Activated T-cell treated with anti-CD3 and anti-CD28 coated beads, Interleukin-2, amount 50 U/mL, for 72 hours (primary cell): ENCODE results near the gene KRT7. TPM values are rescaled to one million over a fixed set of nuclear protein-coding genes. Genes with fewer than 3 reads are reported as not detected.
A peak's percentile ranks its signal among the peaks of the same experiment; 100 is the strongest.

Source experiments
- ATAC-seq, 2 donors: fragments of 150-1000 bp; cut with Tn5 transposase; replicated peaks in 1 of 2; 2 replicates each; pipeline ENCODE4 v1.10.0; 2021; ENCODE audit warnings: moderate library complexity in 2 of 2, mild to moderate bottlenecking in 1 of 2
- DNase-seq, 2 donors: peaks; one replicate each; pipeline ENCODE4 v3.0.0; 2021 to 2022; ENCODE audit warnings: mixed read lengths in 1 of 2
- H3K27ac Mint-ChIP-seq: one replicate; pipeline ENCODE4 v1.8.0; 2022; ENCODE audit warnings: mild to moderate bottlenecking, moderate library complexity, mixed read lengths
- H3K27me3 Mint-ChIP-seq: one replicate; pipeline ENCODE4 v1.8.0; 2022; ENCODE audit warnings: low read depth, mixed read lengths
- H3K36me3 Mint-ChIP-seq, 2 donors: one replicate each; pipeline ENCODE4 v1.8.0; 2022; ENCODE audit warnings: mixed read lengths in 2 of 2, mild to moderate bottlenecking in 1 of 2; ENCODE audit not compliant: insufficient read depth in 2 of 2
- H3K4me1 Mint-ChIP-seq: one replicate; pipeline ENCODE4 v1.8.0; 2022; ENCODE audit warnings: low read depth, mixed read lengths
- H3K4me3 Mint-ChIP-seq, 2 donors: one replicate each; pipeline ENCODE4 v1.8.0; 2022; ENCODE audit warnings: mild to moderate bottlenecking in 2 of 2, mixed read lengths in 2 of 2, moderate library complexity in 2 of 2
- H3K9me3 Mint-ChIP-seq, 2 donors: one replicate each; pipeline ENCODE4 v1.8.0; 2022; ENCODE audit warnings: mixed read lengths in 2 of 2
- total RNA-seq, 2 donors: library from RNA; stranded (reverse); gene quantifications; one replicate each; pipeline ENCODE4 v1.2.3, GENCODE V29; 2022

Gene KRT7
- total RNA-seq, 2 donors from 2014 or later = 23.1 to 25.4 TPM

DNA sequence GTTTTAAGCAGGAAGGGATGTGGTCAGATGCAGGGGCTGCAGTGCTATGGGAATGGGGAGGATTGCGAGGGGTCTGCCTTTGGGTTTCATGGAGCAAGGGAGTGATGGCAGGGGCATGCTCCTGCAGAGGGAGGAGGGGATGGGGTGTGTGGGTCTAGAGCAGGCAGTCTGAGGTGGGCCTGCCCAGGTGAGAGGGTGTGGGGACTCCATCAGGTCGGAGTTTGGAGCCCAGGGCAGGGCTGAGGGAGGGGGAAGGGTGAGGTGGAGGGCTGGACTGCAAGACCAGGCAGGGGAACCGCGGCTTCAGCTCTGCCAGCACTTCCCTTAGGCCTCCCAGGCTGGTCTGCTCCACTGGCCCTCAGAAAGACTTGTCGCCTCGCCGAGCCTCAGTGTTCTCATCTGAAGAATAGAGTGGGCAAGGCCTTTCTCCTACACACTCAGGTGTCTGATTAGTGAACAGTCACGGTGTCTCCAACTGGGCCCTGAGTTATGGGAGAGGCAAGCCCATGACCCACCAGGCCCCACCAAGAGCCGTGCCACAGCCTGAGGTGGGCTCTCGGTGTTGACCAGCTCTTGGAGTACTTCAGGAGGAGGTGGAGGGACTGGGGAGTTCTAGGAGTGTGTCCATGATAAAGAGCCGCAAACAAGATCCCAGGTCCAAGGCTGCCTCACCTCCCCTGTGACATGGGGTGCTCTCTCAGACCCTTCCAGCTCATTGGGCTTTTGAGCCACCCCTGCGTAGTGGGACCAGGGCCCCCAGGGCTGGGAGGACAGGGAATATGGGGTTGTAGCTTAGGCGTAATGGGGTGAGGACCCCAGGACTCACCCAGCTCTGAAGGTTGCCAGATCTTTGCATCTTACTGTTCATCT lies 21.1 kb upstream of the KRT7 start:
- Mint-ChIP-seq H3K36me3 (no peaks in the 10 kb centered on the region), H3K4me1 (no peaks in the 10 kb centered on the region), H3K4me3 (no peak overlapping the region), H3K27me3 (peaks cover 26% of the 10 kb centered on the region), H3K9me3 (no peaks in the 10 kb centered on the region), H3K27ac (no peak overlapping the region)
- ATAC-seq (no peak), DNase-seq (no peak)

GRCh38 chr12:52212701-52213563 lies 20.1 kb upstream of the KRT7 start:
- Mint-ChIP-seq H3K27ac (no peak overlapping the region), H3K4me3 (no peak overlapping the region), H3K4me1 (no peaks in the 10 kb centered on the region), H3K27me3 (peaks cover 32% of the 10 kb centered on the region), H3K36me3 (no peaks in the 10 kb centered on the region), H3K9me3 (no peaks in the 10 kb centered on the region)
- DNase-seq = no peak
- no peak for ATAC-seq

DNA sequence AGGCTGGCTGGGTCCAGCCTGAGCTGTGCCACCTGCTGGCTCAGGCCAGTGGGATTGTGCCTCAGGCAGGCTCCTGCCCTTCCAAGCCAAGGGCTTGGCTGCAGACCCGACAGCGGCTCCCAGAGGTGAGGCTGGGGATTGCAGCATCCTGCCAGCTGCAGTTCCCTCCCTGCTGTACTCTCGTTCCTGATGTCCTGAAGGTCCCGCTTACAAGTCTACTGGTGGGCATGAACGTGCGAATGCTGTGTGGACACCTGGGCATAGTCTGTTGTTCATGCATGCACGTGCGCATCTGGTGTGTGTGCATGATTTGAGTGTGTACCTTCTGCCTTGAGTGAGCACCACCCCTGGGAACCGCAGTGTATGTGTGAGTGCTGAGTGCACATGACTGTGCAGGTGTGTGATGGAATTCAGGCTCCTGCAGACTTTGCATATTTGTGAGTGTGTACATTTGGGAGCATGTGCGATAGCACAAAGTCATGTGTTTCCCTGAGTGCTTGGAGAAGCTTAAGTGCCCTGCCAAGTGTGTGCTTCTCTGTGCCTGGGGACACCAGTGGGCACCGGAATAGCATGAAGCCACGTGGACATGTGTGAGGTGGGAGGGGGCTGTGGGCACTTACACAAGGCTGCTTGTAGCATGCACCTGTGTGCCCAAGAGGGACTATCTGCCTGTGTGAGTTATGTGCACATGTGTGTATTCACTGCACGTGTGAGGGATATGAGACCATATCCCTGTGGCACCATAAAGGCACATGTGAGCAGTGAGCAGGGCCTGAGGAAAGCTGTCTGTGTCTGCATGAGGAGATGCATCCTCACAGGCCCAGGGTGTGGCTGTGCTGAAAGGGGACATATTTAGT lies 19.3 kb upstream of the KRT7 start:
- Mint-ChIP-seq H3K4me3 (no peak overlapping the region), H3K27ac (no peak overlapping the region), H3K4me1 (no peaks in the 10 kb centered on the region), H3K36me3 (no peaks in the 10 kb centered on the region), H3K9me3 (no peaks in the 10 kb centered on the region), H3K27me3 (peaks cover 29% of the 10 kb centered on the region)
- ATAC-seq (peak; percentile 69 to 76), DNase-seq (peak; percentile 68 to 73)

DNA sequence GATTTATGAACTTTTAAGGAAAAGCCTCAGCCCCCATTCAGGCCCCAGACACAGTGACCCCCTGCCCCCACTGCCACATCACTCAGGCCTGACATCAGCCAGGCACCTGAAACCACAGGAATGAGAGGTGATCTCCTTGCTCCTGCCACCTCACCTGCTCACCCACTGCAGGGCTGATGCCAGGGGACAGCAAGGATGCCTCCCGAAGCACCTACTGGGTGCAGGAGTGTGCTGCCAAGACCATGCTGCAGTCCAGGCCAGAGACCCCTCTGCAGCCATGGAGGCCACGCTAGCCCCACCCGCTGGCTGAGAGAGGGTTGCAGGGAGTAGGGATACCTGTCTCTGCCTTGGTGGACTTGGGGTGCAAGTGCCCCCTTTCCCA lies 18.6 kb upstream of the KRT7 start:
- Mint-ChIP-seq H3K9me3 (no peaks in the 10 kb centered on the region), H3K4me1 (no peaks in the 10 kb centered on the region), H3K4me3 (no peak overlapping the region), H3K36me3 (no peaks in the 10 kb centered on the region), H3K27me3 (peaks cover 36% of the 10 kb centered on the region), H3K27ac (no peak overlapping the region)
- no peak for DNase-seq
- ATAC-seq = no peak

DNA sequence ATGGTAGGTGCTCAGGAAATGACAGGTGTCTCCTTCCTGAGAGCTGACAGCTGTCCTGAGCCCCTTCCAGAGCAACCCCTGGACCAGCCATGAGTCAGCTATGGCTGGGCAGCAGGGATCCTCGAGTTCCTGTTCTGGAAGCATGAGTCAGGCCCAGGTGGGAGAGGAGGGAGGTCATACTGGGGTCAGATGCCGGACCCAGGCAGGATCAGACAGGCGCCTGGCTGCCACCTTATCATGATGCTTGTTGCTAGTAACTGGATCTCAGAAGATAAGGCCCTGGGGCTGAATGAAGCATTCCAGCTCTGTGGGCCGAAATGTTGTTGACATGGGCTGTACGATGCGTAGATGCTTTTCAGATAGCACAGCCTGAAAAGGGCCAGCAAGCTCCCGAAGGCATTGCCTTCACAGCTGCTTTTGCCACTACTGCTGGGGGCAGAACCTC lies 17.4 kb upstream of the KRT7 start:
- Mint-ChIP-seq H3K9me3 (no peaks in the 10 kb centered on the region), H3K36me3 (no peaks in the 10 kb centered on the region), H3K4me3 (no peak overlapping the region), H3K4me1 (no peaks in the 10 kb centered on the region), H3K27me3 (peaks cover 48% of the 10 kb centered on the region), H3K27ac (no peak overlapping the region)
- ATAC-seq (no peak), DNase-seq (no peak)

GRCh38 chr12:52216100-52216499 lies 16.9 kb upstream of the KRT7 start:
- Mint-ChIP-seq H3K27me3 (peaks cover 52% of the 10 kb centered on the region), H3K4me3 (no peak overlapping the region), H3K4me1 (peaks cover 3% of the 10 kb centered on the region), H3K9me3 (no peaks in the 10 kb centered on the region), H3K27ac (no peak overlapping the region), H3K36me3 (no peaks in the 10 kb centered on the region)
- DNase-seq (no peak), ATAC-seq (no peak)

DNA sequence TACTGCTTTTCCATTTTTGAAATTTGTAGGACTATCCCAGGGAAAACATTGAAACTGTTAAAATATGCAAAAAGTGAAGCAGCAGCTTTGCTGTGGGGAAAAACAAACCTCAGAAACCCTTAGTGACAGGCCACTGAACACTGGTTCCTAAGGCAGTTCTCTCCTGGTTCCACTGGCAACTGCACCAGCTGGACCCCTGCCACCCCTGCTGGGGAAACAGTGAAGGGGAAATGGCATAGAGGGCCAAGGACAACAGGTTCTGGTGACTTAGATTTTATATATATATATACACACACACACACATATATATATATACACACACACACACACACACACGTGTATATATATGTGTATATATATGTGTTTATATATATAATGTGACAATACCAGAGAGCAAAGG lies 16.2 kb upstream of the KRT7 start:
- Mint-ChIP-seq H3K4me1 (peaks cover 10% of the 10 kb centered on the region), H3K36me3 (no peaks in the 10 kb centered on the region), H3K27ac (no peak overlapping the region), H3K27me3 (peaks cover 57% of the 10 kb centered on the region), H3K4me3 (no peak overlapping the region), H3K9me3 (no peaks in the 10 kb centered on the region)
- DNase-seq (no peak), ATAC-seq (no peak)

DNA sequence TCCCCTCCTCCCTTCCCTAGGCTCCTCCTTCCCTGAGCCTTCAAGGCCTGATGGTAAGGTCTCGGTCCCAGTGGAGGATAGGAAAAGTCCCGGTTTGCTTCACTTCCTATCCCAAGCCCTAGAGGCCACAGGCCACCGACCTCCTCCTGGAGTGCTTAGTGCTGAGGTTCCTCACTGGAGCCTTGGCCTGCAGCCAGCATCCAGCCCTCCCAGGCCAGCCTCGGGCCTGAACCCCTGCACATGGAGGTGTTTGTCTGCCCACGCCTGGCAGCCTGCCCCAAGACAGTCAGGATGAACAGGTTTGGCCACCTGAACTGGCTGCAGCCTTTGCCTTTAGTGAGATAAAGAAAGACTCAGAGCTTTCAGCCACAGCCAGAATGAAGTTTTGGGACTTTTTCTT lies 15.8 kb upstream of the KRT7 start:
- H3K36me3 Mint-ChIP-seq = no peaks in the 10 kb centered on the region
- peaks cover 15% of the 10 kb centered on the region for H3K4me1 Mint-ChIP-seq
- ATAC-seq (no peak), DNase-seq (no peak)
- no peak overlapping the region for H3K27ac Mint-ChIP-seq
- H3K27me3 Mint-ChIP-seq = peaks cover 57% of the 10 kb centered on the region
- no peaks in the 10 kb centered on the region for H3K9me3 Mint-ChIP-seq
- H3K4me3 Mint-ChIP-seq = no peak overlapping the region

GRCh38 chr12:52218001-52218400 lies 15.0 kb upstream of the KRT7 start:
- Mint-ChIP-seq H3K4me3 (no peak overlapping the region), H3K9me3 (no peaks in the 10 kb centered on the region), H3K27me3 (peaks cover 55% of the 10 kb centered on the region)

DNA sequence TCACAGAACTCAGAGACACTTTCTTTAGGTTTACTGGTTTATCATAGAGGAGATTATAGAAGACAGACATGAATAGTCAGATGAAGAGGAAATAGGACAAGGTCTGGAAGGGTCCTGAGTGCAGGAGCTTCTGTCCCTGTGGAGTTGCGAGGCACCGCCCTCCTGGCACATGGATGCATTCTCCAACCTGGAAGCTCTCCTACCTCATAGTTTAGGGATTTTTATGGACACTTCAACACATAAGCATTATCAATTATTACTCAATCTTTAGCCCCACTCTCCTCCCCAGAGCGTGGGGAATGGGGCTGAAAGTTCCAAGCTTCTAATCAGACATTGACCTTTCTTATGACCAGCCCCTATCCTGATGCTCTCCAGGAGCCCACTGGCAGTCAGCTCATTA lies 12.6 kb upstream of the KRT7 start:
- Mint-ChIP-seq H3K36me3 (peaks cover 0 to 3% of the 10 kb centered on the region in 2 donors), H3K4me3 (no peak overlapping the region), H3K4me1 (peaks cover 31% of the 10 kb centered on the region), H3K27ac (no peak overlapping the region), H3K27me3 (peaks cover 54% of the 10 kb centered on the region), H3K9me3 (no peaks in the 10 kb centered on the region)
- DNase-seq = no peak
- ATAC-seq = no peak

More at GRCh38 chr12:52218001-52218400, 15.0 kb upstream of the KRT7 start:
- ATAC-seq (no peak), DNase-seq (no peak)
- Mint-ChIP-seq H3K4me1 (peaks cover 17% of the 10 kb centered on the region), H3K36me3 (no peaks in the 10 kb centered on the region), H3K27ac (no peak overlapping the region)

- Mint-ChIP-seq H3K36me3 (peaks cover 0 to 3% of the 10 kb centered on the region in 2 donors), H3K27me3 (peaks cover 55% of the 10 kb centered on the region), H3K4me1 (peaks cover 31% of the 10 kb centered on the region), H3K27ac (no peak overlapping the region), H3K9me3 (no peaks in the 10 kb centered on the region), H3K4me3 (no peak overlapping the region)
- ATAC-seq = no peak
- DNase-seq = no peak
These were observed 11.8 kb upstream of the KRT7 start for GRCh38 chr12:52221070-52221781.

DNA sequence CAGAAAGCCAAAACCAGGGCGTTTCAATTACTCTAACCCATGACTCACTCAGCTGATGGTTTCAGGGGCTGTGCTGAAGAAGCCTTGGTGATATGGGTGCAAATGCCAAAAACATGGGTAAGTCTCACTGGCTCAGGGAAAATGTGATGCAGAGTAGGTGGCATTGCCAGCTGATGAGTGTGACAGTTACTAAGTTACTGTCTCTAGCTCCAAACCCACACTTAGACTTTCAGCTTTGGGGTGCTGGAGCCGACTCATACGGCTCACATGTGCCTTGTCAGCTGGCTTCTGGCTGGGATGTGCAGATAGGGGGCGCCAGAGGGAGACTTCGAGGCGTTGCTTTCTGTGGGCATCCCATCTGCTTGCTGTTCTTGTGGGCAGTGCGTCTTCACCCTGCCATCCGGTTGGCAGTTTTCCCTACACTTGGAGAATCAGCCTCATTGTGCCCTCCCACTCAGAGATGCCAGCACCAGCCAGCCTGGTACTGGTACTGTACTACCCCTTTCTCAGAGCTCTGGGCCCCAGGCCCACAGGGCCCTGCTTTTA lies 11.1 kb upstream of the KRT7 start:
- Mint-ChIP-seq H3K36me3 (peaks cover 0 to 3% of the 10 kb centered on the region in 2 donors), H3K27me3 (peaks cover 62% of the 10 kb centered on the region), H3K9me3 (no peaks in the 10 kb centered on the region), H3K4me3 (peak overlapping the region in 1 of 2 donors; percentile 33), H3K27ac (no peak overlapping the region), H3K4me1 (peaks cover 31% of the 10 kb centered on the region)
- ATAC-seq (peak; percentile 98), DNase-seq (peak; percentile 83 to 92)
